ENCODE measurements around the gene PIKFYVE.
"Not testable (repeated sequence)": the region's sequence is repeated elsewhere in the genome, so short reads cannot be mapped to it uniquely, and the experiment has no call there.

Gene PIKFYVE

GRCh38 chr2:208254118-208254870 lies 11.8 kb upstream of the PIKFYVE start:
- DNase-seq (ENCODE audit: low read depth): peak; percentile 65

- peak; percentile 97 for DNase-seq (ENCODE audit: low read depth)
Observed at GRCh38 chr2:208254871-208255556, 11.0 kb upstream of the PIKFYVE start, which contains the start of gene IDH1. TSS of gene IDH1 (minus strand) at chr2:208255071. CDS start at chr2:208251551, 3,520 bp downstream.

GRCh38 chr2:208255557-208256106 lies 10.4 kb upstream of the PIKFYVE start:
- no peak for DNase-seq (ENCODE audit: low read depth)

GRCh38 chr2:208256192-208256782 lies 9.8 kb upstream of the PIKFYVE start:
- DNase-seq (ENCODE audit: low read depth): no peak

- DNase-seq (ENCODE audit: low read depth): not testable (repeated sequence)
Observed at GRCh38 chr2:208256849-208257813, 8.9 kb upstream of the PIKFYVE start.

- DNase-seq (ENCODE audit: low read depth): no peak
Observed at GRCh38 chr2:208265371-208265800, 669 bp upstream of the PIKFYVE start.

- no peak for DNase-seq (ENCODE audit: low read depth)
Observed at GRCh38 chr2:208266553-208266893, 468 bp downstream of the PIKFYVE start.

GRCh38 chr2:208266936-208267335 lies 881 bp downstream of the PIKFYVE start:
- DNase-seq (ENCODE audit: low read depth): no peak

- DNase-seq (ENCODE audit: low read depth): not testable (repeated sequence)
Observed at GRCh38 chr2:208267526-208267925, 1.5 kb downstream of the PIKFYVE start.

GRCh38 chr2:208268156-208268952 lies 2.3 kb downstream of the PIKFYVE start:
- no peak for DNase-seq (ENCODE audit: low read depth)

- DNase-seq (ENCODE audit: low read depth): no peak
Observed at GRCh38 chr2:208269091-208269490, 3.0 kb downstream of the PIKFYVE start.

- DNase-seq (ENCODE audit: low read depth): no peak
Observed at GRCh38 chr2:208274748-208275147, 8.7 kb downstream of the PIKFYVE start.

GRCh38 chr2:208278549-208278948 lies 12.5 kb downstream of the PIKFYVE start:
- no peak for DNase-seq (ENCODE audit: low read depth)

GRCh38 chr2:208279236-208279635 lies 13.2 kb downstream of the PIKFYVE start:
- no peak for DNase-seq (ENCODE audit: low read depth)

- DNase-seq (ENCODE audit: low read depth): no peak
Observed at GRCh38 chr2:208280234-208280633, 14.2 kb downstream of the PIKFYVE start.

- DNase-seq (ENCODE audit: low read depth): no peak
Observed at GRCh38 chr2:208280933-208281332, 14.9 kb downstream of the PIKFYVE start.

GRCh38 chr2:208285853-208286252 lies 19.8 kb downstream of the PIKFYVE start:
- no peak for DNase-seq (ENCODE audit: low read depth)

GRCh38 chr2:208294482-208295024 lies 28.5 kb downstream of the PIKFYVE start:
- DNase-seq (ENCODE audit: low read depth): no peak

- no peak for DNase-seq (ENCODE audit: low read depth)
Observed at GRCh38 chr2:208295834-208296233, 29.8 kb downstream of the PIKFYVE start.

- DNase-seq (ENCODE audit: low read depth): no peak
Observed at GRCh38 chr2:208296610-208297009, 30.6 kb downstream of the PIKFYVE start.

Data from stimulated activated CD8-positive, alpha-beta memory T cell treated with anti-CD3 and anti-CD28 coated beads, Interleukin-7, amount 100 ng/mL, for 24 hours (primary cell).